Esophagus squamous epithelium (tissue), 4 donors: ENCODE measurements around the gene TPPP2.

Experiments
- CTCF ChIP-seq, 6 experiments: fragments of 450-650 bp in 4 of 6; fragments of 200-600 bp in 2 of 6; sonication (generic) in 2 of 6; IDR thresholded peaks; one replicate each; pipeline ENCODE4 v1.5.1; 2016 to 2019; ENCODE audit warnings: antibody characterized with exemption in 6 of 6, mild to moderate bottlenecking in 4 of 6, moderate library complexity in 4 of 6
- POLR2A ChIP-seq, 4 donors: fragments of 450-650 bp; IDR thresholded peaks; one replicate each; pipeline ENCODE4 v1.6.1; 2017; ENCODE audit warnings: antibody characterized with exemption in 4 of 4, mild to moderate bottlenecking in 4 of 4, moderate library complexity in 3 of 4

GRCh38 chr14:21074398-21075272 lies 44.6 kb downstream of the TPPP2 start:
- TF ChIP-seq CTCF (IDR thresholded peaks at IDR 0.05): no peak
- TF ChIP-seq POLR2A (IDR thresholded peaks at IDR 0.05): no peak
